GM12801 (cell line): ENCODE measurements around the gene MAP3K5.

Experiments
- CTCF ChIP-seq: IDR thresholded peaks from one replicate; pipeline ENCODE4 v1.5.1; 2011; ENCODE audit warnings: control low read depth; ENCODE audit not compliant: insufficient read length; ENCODE audit errors: extremely low read depth

Gene MAP3K5

GRCh38 chr6:136604928-136605510 lies 187.3 kb downstream of the MAP3K5 start:
- TF ChIP-seq CTCF: no peak

GRCh38 chr6:136604328-136604825 lies 187.9 kb downstream of the MAP3K5 start:
- no peak for TF ChIP-seq CTCF

- no peak for TF ChIP-seq CTCF
Observed at GRCh38 chr6:136600818-136601217, 191.5 kb downstream of the MAP3K5 start.

GRCh38 chr6:136599329-136600011 lies 192.8 kb downstream of the MAP3K5 start:
- no peak for TF ChIP-seq CTCF

GRCh38 chr6:136598048-136598447 lies 194.2 kb downstream of the MAP3K5 start:
- no peak for TF ChIP-seq CTCF

GRCh38 chr6:136594671-136595070 lies 197.6 kb downstream of the MAP3K5 start:
- TF ChIP-seq CTCF: no peak

GRCh38 chr6:136593748-136594490 lies 198.4 kb downstream of the MAP3K5 start:
- no peak for TF ChIP-seq CTCF
